ENCODE data around the gene SND1.

SND1 gene

GRCh38 chr7:127905491-127906330, 253.7 kb downstream of the SND1 start:
- no peak for DNase-seq (ENCODE audit: extremely low read depth, insufficient read length)
- Histone ChIP-seq H3K4me3 (replicated peaks; ENCODE audit: low read depth, low read length) (no peak overlapping the region), H3K27me3 (replicated peaks; ENCODE audit: control insufficient read depth, insufficient read depth, low read length) (no peaks in the 10 kb centered on the region), H3K36me3 (ENCODE audit: control insufficient read depth, insufficient read depth, low read length) (peaks cover under 1% of the 10 kb centered on the region; the same call in 1 of the 2 replicates)
- TF ChIP-seq CTCF (IDR thresholded peaks at IDR 0.05; ENCODE audit: insufficient read depth, low read length, poor library complexity, severe bottlenecking): no peak

- DNase-seq (ENCODE audit: extremely low read depth, insufficient read length): no peak
- H3K4me3 ChIP-seq (replicated peaks; ENCODE audit: low read depth, low read length): no peak overlapping the region
- peaks cover 2% of the 10 kb centered on the region; the same call in 1 of the 2 replicates for H3K36me3 ChIP-seq (ENCODE audit: control insufficient read depth, insufficient read depth, low read length)
- no peak for TF ChIP-seq CTCF (IDR thresholded peaks at IDR 0.05; ENCODE audit: insufficient read depth, low read length, poor library complexity, severe bottlenecking)
- no peaks in the 10 kb centered on the region for H3K27me3 ChIP-seq (replicated peaks; ENCODE audit: control insufficient read depth, insufficient read depth, low read length)
These were observed 255.4 kb downstream of the SND1 start for GRCh38 chr7:127907110-127908040.

GRCh38 chr7:127908430-127909258, 256.6 kb downstream of the SND1 start:
- Histone ChIP-seq H3K4me3 (replicated peaks; ENCODE audit: low read depth, low read length) (no peak overlapping the region), H3K36me3 (ENCODE audit: control insufficient read depth, insufficient read depth, low read length) (peaks cover 2% of the 10 kb centered on the region; the same call in 1 of the 2 replicates), H3K27me3 (replicated peaks; ENCODE audit: control insufficient read depth, insufficient read depth, low read length) (no peaks in the 10 kb centered on the region)
- no peak for TF ChIP-seq CTCF (IDR thresholded peaks at IDR 0.05; ENCODE audit: insufficient read depth, low read length, poor library complexity, severe bottlenecking)
- no peak for DNase-seq (ENCODE audit: extremely low read depth, insufficient read length)

GRCh38 chr7:127909424-127910152, 257.6 kb downstream of the SND1 start:
- H3K27me3 ChIP-seq (replicated peaks; ENCODE audit: control insufficient read depth, insufficient read depth, low read length): no peaks in the 10 kb centered on the region
- no peak overlapping the region for H3K4me3 ChIP-seq (replicated peaks; ENCODE audit: low read depth, low read length)
- no peak for DNase-seq (ENCODE audit: extremely low read depth, insufficient read length)
- peaks cover 2% of the 10 kb centered on the region; the same call in 1 of the 2 replicates for H3K36me3 ChIP-seq (ENCODE audit: control insufficient read depth, insufficient read depth, low read length)
- TF ChIP-seq CTCF (IDR thresholded peaks at IDR 0.05; ENCODE audit: insufficient read depth, low read length, poor library complexity, severe bottlenecking): no peak

DNA sequence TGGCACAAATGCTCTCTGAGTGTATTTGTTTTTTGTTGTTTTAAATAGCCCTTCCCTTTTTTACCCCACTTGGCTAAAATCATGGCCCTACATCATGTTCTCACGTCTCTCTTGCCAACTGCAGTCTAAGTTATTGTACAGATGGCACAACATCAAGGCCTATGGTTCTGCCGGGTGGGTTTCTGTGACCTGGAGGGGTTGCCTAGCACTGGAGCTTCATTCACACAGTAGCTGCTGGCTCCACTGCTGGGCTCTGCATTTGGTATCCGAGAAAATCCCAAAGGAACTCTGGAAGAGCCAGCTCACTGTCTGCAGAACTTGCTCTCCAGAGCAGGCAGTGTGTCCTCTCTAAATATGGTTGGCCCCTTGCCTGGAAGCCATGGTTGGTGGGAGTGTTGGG, 258.7 kb downstream of the SND1 start:
- TF ChIP-seq CTCF (IDR thresholded peaks at IDR 0.05; ENCODE audit: insufficient read depth, low read length, poor library complexity, severe bottlenecking): no peak
- peaks cover 2% of the 10 kb centered on the region; the same call in 1 of the 2 replicates for H3K36me3 ChIP-seq (ENCODE audit: control insufficient read depth, insufficient read depth, low read length)
- no peak for DNase-seq (ENCODE audit: extremely low read depth, insufficient read length)
- H3K4me3 ChIP-seq (replicated peaks; ENCODE audit: low read depth, low read length): no peak overlapping the region
- no peaks in the 10 kb centered on the region for H3K27me3 ChIP-seq (replicated peaks; ENCODE audit: control insufficient read depth, insufficient read depth, low read length)
